Medulla oblongata (tissue), 1 donor: ENCODE measurements around the gene CDC42EP1.
"Not testable (repeated sequence)": the region's sequence is repeated elsewhere in the genome, so short reads cannot be mapped to it uniquely, and the experiment has no call there.

Experiments
- DNase-seq: peaks from one replicate; pipeline ENCODE4 v3.0.0-alpha.2; 2015; ENCODE audit errors: extremely low spot score

Gene CDC42EP1

GRCh38 chr22:37534445-37534844, 25.8 kb upstream of the CDC42EP1 start:
- DNase-seq, result no peak

GRCh38 chr22:37535159-37535558, 25.1 kb upstream of the CDC42EP1 start:
- no peak for DNase-seq

- peak; percentile 97 for DNase-seq
Measured at GRCh38 chr22:37538590-37539357, 21.5 kb upstream of the CDC42EP1 start.

GRCh38 chr22:37539790-37540189, 20.5 kb upstream of the CDC42EP1 start:
- not testable (repeated sequence) for DNase-seq

GRCh38 chr22:37542416-37542815, 17.9 kb upstream of the CDC42EP1 start:
- not testable (repeated sequence) for DNase-seq

- no peak for DNase-seq
Measured at GRCh38 chr22:37542959-37543358, 17.3 kb upstream of the CDC42EP1 start.

- DNase-seq, result peak; percentile 76
Measured at GRCh38 chr22:37544955-37545702, 15.2 kb upstream of the CDC42EP1 start.

GRCh38 chr22:37545703-37546436, 14.4 kb upstream of the CDC42EP1 start:
- peak; percentile 78 for DNase-seq

GRCh38 chr22:37546437-37547250, 13.6 kb upstream of the CDC42EP1 start:
- peak; percentile 80 for DNase-seq

GRCh38 chr22:37547251-37547741, 13.0 kb upstream of the CDC42EP1 start:
- DNase-seq, result no peak

- peak; percentile 92 for DNase-seq
Measured at GRCh38 chr22:37549704-37550059, 10.6 kb upstream of the CDC42EP1 start.

GRCh38 chr22:37550921-37551320, 9.4 kb upstream of the CDC42EP1 start:
- DNase-seq, result not testable (repeated sequence)

- DNase-seq, result no peak
Measured at GRCh38 chr22:37551981-37552380, 8.3 kb upstream of the CDC42EP1 start.

- DNase-seq, result no peak
Measured at GRCh38 chr22:37552524-37553163, 7.6 kb upstream of the CDC42EP1 start.

GRCh38 chr22:37553725-37554124, 6.6 kb upstream of the CDC42EP1 start:
- no peak for DNase-seq

GRCh38 chr22:37555029-37555428, 5.3 kb upstream of the CDC42EP1 start:
- no peak for DNase-seq

- no peak for DNase-seq
Measured at GRCh38 chr22:37556710-37557109, 3.6 kb upstream of the CDC42EP1 start.

GRCh38 chr22:37557321-37558001, 2.8 kb upstream of the CDC42EP1 start:
- no peak for DNase-seq

GRCh38 chr22:37558815-37559214, 1.5 kb upstream of the CDC42EP1 start:
- DNase-seq, result no peak

GRCh38 chr22:37559521-37559900, 769 bp upstream of the CDC42EP1 start:
- DNase-seq, result no peak
